IMR-90 (cell line): ENCODE measurements around the gene NPR2.

ENCODE experiments used
- BHLHE40 ChIP-seq: fragments of 150-350 bp; IDR thresholded peaks from 2 replicates; pipeline ENCODE4 v1.6.1; 2016; ENCODE audit warnings: mild to moderate bottlenecking, low read depth, low read length
- MAFK ChIP-seq: IDR thresholded peaks from 2 replicates; pipeline ENCODE4 v1.6.1; 2012; ENCODE audit warnings: low read depth, low read length, improper control_type of control experiment
- POLR2A ChIP-seq: IDR thresholded peaks from 2 replicates; pipeline ENCODE4 v1.6.1; 2012; ENCODE audit warnings: mild to moderate bottlenecking, low read depth, low read length
- TF ChIP-seq, protein P1 (sequence below): conservative IDR thresholded peaks from 2 replicates; pipeline ENCODE4 v1.5.1; 2012; ENCODE audit warnings: mild to moderate bottlenecking, low read depth, low read length, improper control_type of control experiment

DNA sequence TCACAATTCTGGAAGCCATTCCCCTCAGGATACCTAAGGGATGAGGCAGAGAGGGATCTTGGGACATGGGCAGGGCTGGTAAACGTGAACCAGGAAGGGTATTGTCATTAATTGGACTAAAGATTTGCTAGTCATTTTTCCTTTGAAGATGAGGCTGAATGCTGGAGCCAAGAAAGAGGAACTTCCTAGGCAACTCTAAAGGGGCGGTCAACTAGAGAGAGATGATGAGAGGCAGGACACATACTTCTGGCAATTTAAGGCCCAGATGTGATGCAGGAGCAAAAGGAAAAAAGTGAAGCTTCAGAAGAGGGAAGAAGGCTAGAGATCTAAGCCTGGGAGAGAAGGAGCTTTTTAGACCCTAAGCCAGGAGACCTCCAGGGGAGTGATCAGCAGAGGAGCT, 47.9 kb upstream of the NPR2 start:
- TF ChIP-seq, protein P1, sequence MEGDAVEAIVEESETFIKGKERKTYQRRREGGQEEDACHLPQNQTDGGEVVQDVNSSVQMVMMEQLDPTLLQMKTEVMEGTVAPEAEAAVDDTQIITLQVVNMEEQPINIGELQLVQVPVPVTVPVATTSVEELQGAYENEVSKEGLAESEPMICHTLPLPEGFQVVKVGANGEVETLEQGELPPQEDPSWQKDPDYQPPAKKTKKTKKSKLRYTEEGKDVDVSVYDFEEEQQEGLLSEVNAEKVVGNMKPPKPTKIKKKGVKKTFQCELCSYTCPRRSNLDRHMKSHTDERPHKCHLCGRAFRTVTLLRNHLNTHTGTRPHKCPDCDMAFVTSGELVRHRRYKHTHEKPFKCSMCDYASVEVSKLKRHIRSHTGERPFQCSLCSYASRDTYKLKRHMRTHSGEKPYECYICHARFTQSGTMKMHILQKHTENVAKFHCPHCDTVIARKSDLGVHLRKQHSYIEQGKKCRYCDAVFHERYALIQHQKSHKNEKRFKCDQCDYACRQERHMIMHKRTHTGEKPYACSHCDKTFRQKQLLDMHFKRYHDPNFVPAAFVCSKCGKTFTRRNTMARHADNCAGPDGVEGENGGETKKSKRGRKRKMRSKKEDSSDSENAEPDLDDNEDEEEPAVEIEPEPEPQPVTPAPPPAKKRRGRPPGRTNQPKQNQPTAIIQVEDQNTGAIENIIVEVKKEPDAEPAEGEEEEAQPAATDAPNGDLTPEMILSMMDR: no peak
- TF ChIP-seq POLR2A: no peak
- TF ChIP-seq BHLHE40: no peak
- TF ChIP-seq MAFK: no peak
